ENCODE results near the gene TNNC1. TPM values are rescaled to one million over a fixed set of nuclear protein-coding genes. Genes with fewer than 3 reads are reported as not detected.

Gene TNNC1
- total and polyA plus RNA-seq, 2 donors (not counting 3 experiments of a cell fraction or from before 2014, with no cell fraction given), result 0.12 TPM; not detected in 1

- Histone ChIP-seq H3K36me3 (ENCODE audit: control insufficient read depth in 2 of 2, extremely low read depth in 1 of 2, insufficient read depth in 2 of 2, low read length in 2 of 2) (peaks cover 10 to 27% of the 10 kb centered on the region in 2 experiments), H3K4me1 (ENCODE audit: control insufficient read depth, extremely low read depth, insufficient read depth, low read length) (no peaks in the 10 kb centered on the region), H3K9me3 (replicated peaks; ENCODE audit: control insufficient read depth, insufficient read depth, low read length) (no peaks in the 10 kb centered on the region), H3K79me2 (ENCODE audit: control insufficient read depth, insufficient read depth, low read length) (peaks cover 22% of the 10 kb centered on the region), H4K20me1 (replicated peaks; ENCODE audit: control insufficient read depth, extremely low read depth, insufficient read depth, low read length) (no peaks in the 10 kb centered on the region), H2AFZ (ENCODE audit: low read depth, low read length) (no peak overlapping the region), H3K9ac (replicated peaks; ENCODE audit: extremely low read depth, insufficient read depth, low read length) (no peak overlapping the region), H3K4me2 (ENCODE audit: insufficient read depth, low read length) (no peak overlapping the region), H3K27me3 (ENCODE audit: control insufficient read depth in 2 of 2, insufficient read depth in 2 of 2, low read length in 2 of 2) (no peaks in the 10 kb centered on the region), H3K27ac (ENCODE audit: insufficient read depth, low read depth, low read length) (no peak overlapping the region), H3K4me3 (replicated peaks in 1 of 3; ENCODE audit: insufficient read depth in 1 of 3, low read depth in 1 of 3, low read length in 3 of 3) (no peak overlapping the region), H3K9me1 (replicated peaks; ENCODE audit: control insufficient read depth, extremely low read depth, insufficient read depth, low read length) (no peaks in the 10 kb centered on the region)
- ChIA-PET CTCF (interaction anchor here (0.6 to 5.2 kb wide), 6 partner anchors 11 to 40 kb away, joined by 3 to 29 read pairs (median 3); partner anchors contain the start of gene STAB1), POLR2A (no interaction called here)
- no peak for DNase-seq (ENCODE audit: low read depth, low spot score)
- TF ChIP-seq POLR2AphosphoS5 (IDR thresholded peaks at IDR 0.05; ENCODE audit: insufficient read depth, low read depth, low read length), result no peak
- no peak for TF ChIP-seq JUN (IDR thresholded peaks at IDR 0.05; ENCODE audit: borderline replicate concordance, insufficient read depth, insufficient read length, low read depth)
- TF ChIP-seq FOS (IDR thresholded peaks at IDR 0.05; ENCODE audit: borderline replicate concordance, insufficient read depth, low read length), result no peak
- no TSS peak for BruUV-seq (replicated peaks)
- peak; percentile 75 for FAIRE-seq
- dilution Hi-C loops (cut with MboI; ENCODE audit: extremely low pct_ligation_motif_present, low sequenced_read_pairs), result no loop called here
- intact Hi-C loops (cut with micrococcal nuclease), result no loop called here
These were observed 14.5 kb upstream of the TNNC1 start for GRCh38 chr3:52468336-52468735.

GRCh38 chr3:52463416-52463815, 9.6 kb upstream of the TNNC1 start:
- FAIRE-seq, result peak; percentile 8
- no peaks in the 10 kb centered on the region for H3K27me3 ChIP-seq (ENCODE audit: control insufficient read depth in 2 of 2, insufficient read depth in 2 of 2, low read length in 2 of 2)
- H3K4me1 ChIP-seq (ENCODE audit: control insufficient read depth, extremely low read depth, insufficient read depth, low read length), result no peaks in the 10 kb centered on the region
- no peak overlapping the region for H3K27ac ChIP-seq (ENCODE audit: insufficient read depth, low read depth, low read length)
- H3K9ac ChIP-seq (replicated peaks; ENCODE audit: extremely low read depth, insufficient read depth, low read length), result no peak overlapping the region
- no peak for TF ChIP-seq CTCF (IDR thresholded peaks at IDR 0.05; ENCODE audit: extremely low read depth in 1 of 2, insufficient read depth in 1 of 2, low read depth in 1 of 2, low read length in 2 of 2)
- TF ChIP-seq MAX (IDR thresholded peaks at IDR 0.05; ENCODE audit: insufficient read depth, insufficient read length), result no peak
- no peak for TF ChIP-seq EZH2 (IDR thresholded peaks at IDR 0.05; ENCODE audit: borderline replicate concordance, low read depth, low read length, severe bottlenecking)
- no peak for TF ChIP-seq MYC (IDR thresholded peaks at IDR 0.05; ENCODE audit: low read depth, low read length)
- TF ChIP-seq JUN (IDR thresholded peaks at IDR 0.05; ENCODE audit: borderline replicate concordance, insufficient read depth, insufficient read length, low read depth), result no peak
- TF ChIP-seq FOS (IDR thresholded peaks at IDR 0.05; ENCODE audit: borderline replicate concordance, insufficient read depth, low read length), result no peak
- TF ChIP-seq GATA2 (IDR thresholded peaks at IDR 0.05; ENCODE audit: insufficient read depth, insufficient read length, low read depth, low read length), result no peak
- TF ChIP-seq POLR2AphosphoS5 (IDR thresholded peaks at IDR 0.05; ENCODE audit: insufficient read depth, low read depth, low read length), result no peak
- no peak for TF ChIP-seq POLR2A (IDR thresholded peaks at IDR 0.05; ENCODE audit: low read depth, low read length)
- no peaks in the 10 kb centered on the region for H4K20me1 ChIP-seq (replicated peaks; ENCODE audit: control insufficient read depth, extremely low read depth, insufficient read depth, low read length)
- no peak for DNase-seq (ENCODE audit: low read depth, low spot score)
- ChIA-PET POLR2A (no interaction called here), CTCF (no interaction called here)
- H3K4me2 ChIP-seq (ENCODE audit: insufficient read depth, low read length), result no peak overlapping the region
- intact Hi-C loops (cut with micrococcal nuclease), result no loop called here
- H3K9me1 ChIP-seq (replicated peaks; ENCODE audit: control insufficient read depth, extremely low read depth, insufficient read depth, low read length), result no peaks in the 10 kb centered on the region
- peaks cover 14 to 27% of the 10 kb centered on the region in 2 experiments for H3K36me3 ChIP-seq (ENCODE audit: control insufficient read depth in 2 of 2, extremely low read depth in 1 of 2, insufficient read depth in 2 of 2, low read length in 2 of 2)
- H2AFZ ChIP-seq (ENCODE audit: low read depth, low read length), result no peak overlapping the region
- H3K79me2 ChIP-seq (ENCODE audit: control insufficient read depth, insufficient read depth, low read length), result peaks cover 41% of the 10 kb centered on the region
- H3K4me3 ChIP-seq (replicated peaks in 1 of 3; ENCODE audit: insufficient read depth in 1 of 3, low read depth in 1 of 3, low read length in 3 of 3), result no peak overlapping the region
- no peaks in the 10 kb centered on the region for H3K9me3 ChIP-seq (replicated peaks; ENCODE audit: control insufficient read depth, insufficient read depth, low read length)
- BruUV-seq (replicated peaks), result no TSS peak
- dilution Hi-C loops (cut with MboI; ENCODE audit: extremely low pct_ligation_motif_present, low sequenced_read_pairs), result no loop called here

Measured in endothelial cell of umbilical vein (primary cell).